Ureter (tissue), 1 donor: ENCODE measurements around the gene OSBPL9. TPM values are rescaled to one million over a fixed set of nuclear protein-coding genes. Genes with fewer than 3 reads are reported as not detected.
"Not testable (repeated sequence)": the region's sequence is repeated elsewhere in the genome, so short reads cannot be mapped to it uniquely, and the experiment has no call there.

Source experiments
- DNase-seq: peaks from one replicate; pipeline ENCODE4 v3.0.0-alpha.2; 2020; ENCODE audit warnings: low spot score
- total RNA-seq: library from RNA; stranded (reverse); gene quantifications from one replicate; pipeline ENCODE4 v1.2.4, GENCODE V29; 2023
- donor health status: DM: yes; HTN: yes; CAD: no.

The OSBPL9 gene
- total RNA-seq, 1 donor from 2014 or later = 107 TPM

DNA sequence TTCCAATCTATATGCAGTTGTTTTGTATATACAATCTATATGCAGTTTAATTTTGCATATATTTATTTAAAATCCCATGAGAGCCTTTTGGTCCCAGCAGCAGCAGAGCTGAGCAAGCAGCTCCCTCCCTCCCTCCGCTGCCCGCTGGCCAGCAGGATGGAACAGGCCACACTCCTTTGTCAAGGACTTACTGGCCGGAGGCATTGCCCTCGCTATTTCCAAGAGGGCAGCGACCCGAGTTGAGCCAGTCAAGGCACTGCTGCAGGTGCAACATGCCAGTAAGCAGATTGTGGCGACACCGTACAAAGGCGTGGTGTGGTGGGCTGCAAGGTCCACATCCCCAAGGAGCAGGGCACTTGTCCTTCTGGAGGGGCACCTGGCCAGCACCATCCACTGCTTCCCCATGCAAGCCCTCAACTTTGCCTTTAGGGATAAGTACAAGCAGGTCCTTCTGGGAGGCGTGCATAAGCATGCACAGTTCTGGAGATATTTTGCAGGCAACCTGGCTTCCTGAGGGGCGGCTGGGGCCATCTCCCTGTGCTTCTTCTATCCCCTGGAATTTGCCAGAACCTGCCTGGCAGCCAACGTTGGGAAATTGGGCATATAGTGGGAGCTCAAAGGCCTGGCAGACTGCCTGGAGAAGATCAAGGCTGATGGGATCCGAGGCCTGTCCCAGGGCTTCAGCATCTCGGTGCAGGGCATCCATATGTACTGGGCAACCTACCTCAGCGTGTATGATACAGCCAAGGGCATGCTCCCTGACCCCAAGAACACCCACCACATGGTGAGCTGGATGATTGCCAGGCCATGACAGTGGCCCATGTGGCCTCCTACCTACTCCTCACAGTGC, 92.2 kb downstream of the OSBPL9 start:
- DNase-seq = no peak

- DNase-seq = no peak
Measured at GRCh38 chr1:51709951-51710350, 93.1 kb downstream of the OSBPL9 start.

- no peak for DNase-seq
Measured at GRCh38 chr1:51712590-51712989, 95.7 kb downstream of the OSBPL9 start.

- DNase-seq = no peak
Measured at GRCh38 chr1:51714374-51715019, 97.6 kb downstream of the OSBPL9 start.

DNA sequence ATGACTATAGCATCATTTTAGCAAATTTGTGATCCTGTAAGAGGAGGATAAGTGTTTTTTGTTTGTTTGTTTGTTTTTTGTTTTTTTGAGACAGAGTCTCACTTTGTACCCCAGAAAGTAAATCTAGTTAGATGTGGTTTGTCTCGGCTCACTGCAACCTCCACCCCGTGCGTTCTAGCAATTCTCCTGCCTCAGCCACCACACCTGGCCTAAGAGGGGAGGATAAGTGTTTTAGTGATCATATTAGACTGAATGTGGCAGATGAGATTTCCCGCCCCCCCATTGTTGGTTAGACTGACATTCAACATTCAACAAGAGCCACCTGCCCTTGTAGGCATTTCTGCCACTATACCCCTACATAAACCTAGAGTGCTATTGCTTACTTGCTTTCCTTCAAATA, 98.5 kb downstream of the OSBPL9 start:
- DNase-seq = no peak

- no peak for DNase-seq
Measured at GRCh38 chr1:51716746-51717145, 99.9 kb downstream of the OSBPL9 start.

DNA sequence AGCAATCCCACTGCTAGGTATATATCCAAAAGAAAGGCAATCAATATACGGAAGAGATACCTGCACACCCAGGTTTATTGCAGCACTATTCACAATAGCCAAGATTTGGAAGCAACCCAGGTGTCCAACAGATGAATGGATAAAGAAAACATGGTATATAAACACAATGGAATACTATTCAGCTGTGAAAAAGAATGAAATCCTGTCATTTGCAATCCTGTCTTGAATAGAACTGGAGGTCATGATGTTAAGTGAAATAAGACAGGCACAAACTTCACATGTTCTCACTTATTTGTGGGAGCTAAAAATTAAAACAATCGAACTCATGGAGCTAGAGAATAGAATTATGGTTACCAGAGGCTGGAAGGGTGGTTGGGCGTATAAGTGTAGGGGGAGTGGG, 101.0 kb downstream of the OSBPL9 start:
- no peak for DNase-seq

DNA sequence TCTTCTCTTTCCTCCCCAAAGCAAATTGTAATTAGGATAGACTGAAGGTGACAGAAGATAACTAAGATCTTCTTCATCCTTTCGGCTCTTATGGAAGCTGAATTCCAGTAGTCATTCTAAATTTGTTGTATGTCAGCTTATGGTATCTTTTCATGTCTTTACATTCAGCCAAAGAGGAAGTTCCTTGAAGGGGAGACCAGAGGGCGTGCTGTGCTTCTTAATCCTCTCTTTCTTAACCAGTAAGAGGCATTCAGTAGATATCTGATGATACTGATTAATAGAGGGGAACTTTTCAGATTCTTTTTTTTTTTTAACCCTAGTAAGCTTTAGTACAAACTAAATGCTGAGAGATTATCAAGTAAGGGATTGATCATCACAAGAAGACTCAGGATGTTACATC, 102.3 kb downstream of the OSBPL9 start:
- DNase-seq = no peak

GRCh38 chr1:51724797-51725196, 107.9 kb downstream of the OSBPL9 start:
- DNase-seq = no peak

- no peak for DNase-seq
Measured at GRCh38 chr1:51726051-51726450, 109.2 kb downstream of the OSBPL9 start.

DNA sequence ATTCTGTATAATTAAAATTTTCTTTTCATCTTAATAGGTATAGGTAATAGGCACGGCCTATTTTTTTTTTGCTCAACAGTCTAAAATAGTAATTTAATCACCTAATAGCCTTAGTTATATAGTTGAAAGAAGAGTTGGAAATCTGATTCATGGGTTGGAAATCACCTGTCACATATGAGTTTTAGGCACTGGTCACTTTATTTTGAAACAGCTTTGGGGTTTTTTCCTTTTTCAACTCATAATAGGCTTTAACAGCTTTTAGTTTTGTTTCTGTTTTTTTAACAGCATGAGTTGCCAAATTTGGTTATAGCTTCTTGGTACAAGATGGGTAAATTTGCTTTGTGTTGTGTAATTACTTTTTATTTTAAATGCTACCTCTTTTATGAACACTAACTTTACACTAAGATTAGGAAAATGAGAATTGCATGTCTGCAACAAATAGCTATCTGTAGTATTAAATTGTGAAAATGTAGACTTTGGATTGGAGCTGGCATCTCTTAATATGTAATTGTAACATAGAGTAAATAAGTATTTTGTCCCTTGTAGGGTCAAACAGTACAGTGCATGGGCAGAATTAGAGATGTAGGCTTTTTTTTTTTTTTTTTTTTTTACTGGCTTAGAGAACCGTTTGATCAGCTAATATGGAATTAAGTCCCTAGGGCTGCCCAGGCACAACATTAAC, 109.8 kb downstream of the OSBPL9 start:
- no peak for DNase-seq

GRCh38 chr1:51727366-51727765, 110.5 kb downstream of the OSBPL9 start:
- no peak for DNase-seq

DNA sequence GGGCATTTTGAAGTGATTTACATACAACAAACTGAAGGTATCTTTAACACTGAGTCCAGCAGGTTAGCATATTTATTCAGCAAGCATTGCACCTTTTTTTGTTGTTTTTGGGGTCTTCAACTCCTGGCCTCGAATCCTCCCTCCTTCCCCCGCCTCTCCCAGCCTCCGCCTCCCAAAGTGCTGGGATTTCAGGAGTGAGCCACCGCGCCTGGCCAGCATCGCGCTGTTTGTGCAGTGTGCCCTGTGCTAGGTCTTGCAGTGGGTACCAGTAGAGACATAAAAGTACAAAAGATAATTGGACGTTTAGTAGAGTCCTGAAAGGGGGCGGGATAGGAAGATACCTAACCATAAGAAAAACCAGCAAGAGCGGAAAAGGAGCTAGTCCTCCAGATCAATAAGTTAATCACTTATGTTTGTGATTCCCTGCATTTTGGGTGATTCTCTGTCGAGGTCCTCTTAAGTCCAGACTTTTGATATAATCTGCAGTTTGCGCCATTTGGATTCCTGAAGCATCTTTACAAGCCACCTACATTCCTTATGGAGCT, 111.8 kb downstream of the OSBPL9 start:
- no peak for DNase-seq

- peak; percentile 93 for DNase-seq
Measured at GRCh38 chr1:51729156-51729823, 112.4 kb downstream of the OSBPL9 start.

DNA sequence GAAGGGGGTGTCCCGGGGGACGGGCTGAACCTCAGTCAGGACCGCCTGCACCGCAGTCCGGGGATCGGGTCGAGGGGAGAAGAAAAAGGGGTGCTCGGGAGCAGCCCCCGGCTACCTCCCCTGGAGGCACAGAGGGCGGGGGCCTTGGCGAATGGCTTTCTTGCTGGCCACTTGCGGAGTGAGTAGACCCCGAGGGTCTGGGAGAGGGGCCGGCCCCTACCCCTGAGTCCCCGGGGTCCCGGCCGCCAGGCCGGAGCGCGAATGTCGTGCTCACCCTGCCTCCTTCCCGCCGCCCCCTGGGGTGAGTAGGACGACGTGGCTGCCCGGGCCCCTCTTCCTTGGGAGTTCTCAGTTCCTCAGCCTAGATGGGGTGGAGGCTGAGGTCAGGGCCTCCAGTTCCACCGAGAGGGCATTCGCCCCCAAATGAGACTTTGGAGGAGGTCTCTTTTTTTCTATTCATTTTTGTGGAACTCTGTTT, 113.0 kb downstream of the OSBPL9 start:
- no peak for DNase-seq

DNA sequence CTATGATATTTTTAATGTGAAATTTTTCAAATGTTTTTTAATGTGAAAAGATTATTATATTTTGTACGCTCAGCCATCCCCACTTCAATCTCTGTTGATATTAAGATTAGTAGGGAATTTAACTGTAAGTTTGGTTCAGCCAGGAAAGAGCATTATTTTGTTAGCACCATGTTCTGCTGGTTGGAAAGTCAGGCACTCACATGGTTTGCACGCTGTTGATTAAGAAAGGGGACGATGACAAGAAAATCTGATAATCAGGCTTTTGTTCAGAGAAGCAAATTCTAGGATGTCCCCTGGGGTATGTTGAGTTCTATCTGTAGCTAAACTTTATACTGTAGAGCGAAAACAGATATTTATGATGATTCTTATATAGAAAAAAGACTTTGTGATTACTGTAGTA, 115.1 kb downstream of the OSBPL9 start:
- DNase-seq = no peak

GRCh38 chr1:51732701-51733425, 116.0 kb downstream of the OSBPL9 start:
- no peak for DNase-seq

DNA sequence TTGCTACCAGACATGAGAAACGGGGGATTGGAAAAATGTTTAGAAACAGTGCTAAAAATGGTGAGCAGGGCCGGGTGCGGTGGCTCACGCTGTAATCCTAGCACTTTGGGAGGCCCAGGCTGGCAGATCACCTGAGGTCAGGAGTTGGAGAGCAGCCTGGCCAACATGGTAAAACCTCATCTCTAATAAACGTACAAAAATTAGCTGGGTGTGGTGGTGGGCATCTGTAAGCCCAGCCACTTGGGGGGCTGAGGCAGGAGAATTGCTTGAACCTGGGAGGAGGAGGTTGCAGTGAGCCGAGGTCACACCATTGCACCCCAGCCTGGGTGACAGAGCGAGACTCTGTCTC, 116.5 kb downstream of the OSBPL9 start:
- not testable (repeated sequence) for DNase-seq

DNA sequence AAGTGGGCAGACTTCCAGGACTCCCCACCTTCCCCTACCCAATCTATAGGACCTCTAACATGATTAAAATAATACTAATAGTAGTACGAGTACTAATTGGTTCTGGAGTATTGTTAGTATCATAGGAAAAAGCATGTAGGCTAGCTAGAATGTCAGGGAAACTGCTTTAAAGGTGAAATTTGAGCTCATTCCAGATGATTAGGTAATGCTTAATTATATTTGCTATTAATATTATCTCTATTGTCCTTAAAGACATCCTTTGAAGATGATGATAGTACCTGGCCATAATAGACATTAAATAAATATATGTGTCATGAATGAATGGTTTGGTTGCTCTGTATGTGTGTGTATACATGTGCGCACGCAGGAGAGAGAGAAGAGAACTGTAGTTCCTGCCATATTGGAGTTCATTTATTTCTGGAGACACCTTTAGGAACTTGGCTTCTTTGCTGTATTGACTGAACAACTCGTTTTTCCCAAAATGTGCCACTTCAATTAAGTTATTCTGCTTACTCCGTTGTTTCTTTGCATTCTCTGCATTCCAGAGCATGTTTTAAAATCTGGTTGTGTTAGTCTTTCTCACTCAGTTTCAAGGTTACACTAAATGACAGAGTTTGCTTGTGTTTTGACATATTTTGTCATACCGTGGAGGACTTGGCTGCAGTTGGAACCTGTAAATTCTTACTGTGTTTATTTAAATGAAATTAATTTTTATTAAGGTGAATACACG, 117.1 kb downstream of the OSBPL9 start:
- DNase-seq = no peak
